ENCODE measurements around the gene MB.

- no peak for TF ChIP-seq POLR2AphosphoS5 (IDR thresholded peaks at IDR 0.05)
- no peak for TF ChIP-seq CTCF (IDR thresholded peaks at IDR 0.05)
Measured at GRCh38 chr22:35582218-35582860, 34.8 kb downstream of the MB start.

Data from prostate gland (tissue), 2 donors.